HUES64 (cell line): ENCODE measurements around the gene AIFM1.
"Not testable (repeated sequence)": the region's sequence is repeated elsewhere in the genome, so short reads cannot be mapped to it uniquely, and the experiment has no call there.

Experiments used
- H3K27ac ChIP-seq: 2 replicates; pipeline ENCODE4 v1.7.0; 2013; ENCODE audit warnings: low read depth, low read length, inconsistent platforms
- H3K27me3 ChIP-seq: 2 replicates; pipeline ENCODE4 v1.6.1; 2013; ENCODE audit warnings: mild to moderate bottlenecking, low read length; ENCODE audit not compliant: insufficient read depth
- H3K36me3 ChIP-seq: 2 replicates; pipeline ENCODE4 v1.6.1; 2013; ENCODE audit warnings: mild to moderate bottlenecking, low read length; ENCODE audit not compliant: insufficient read depth
- H3K4me1 ChIP-seq: 2 replicates; pipeline ENCODE4 v1.6.1; 2013; ENCODE audit warnings: mild to moderate bottlenecking, low read length, moderate library complexity; ENCODE audit not compliant: insufficient read depth
- H3K4me3 ChIP-seq: 2 replicates; pipeline ENCODE4 v1.5.1; 2013; ENCODE audit warnings: mild to moderate bottlenecking, low read length, moderate library complexity
- H3K9ac ChIP-seq: 2 replicates; pipeline ENCODE4 v1.6.1; 2013; ENCODE audit warnings: mild to moderate bottlenecking, low read depth, low read length
- H3K9me3 ChIP-seq: 2 replicates; pipeline ENCODE4 v1.6.1; 2013; ENCODE audit warnings: low read depth, low read length; ENCODE audit not compliant: insufficient read depth
- WGBS: fragments of 150-250, 120-280 bp; methylation state at CpG from one replicate; pipeline ENCODE4 v1.1.7; 2013; ENCODE audit warnings: missing lambda C conversion rate; 5-methylcytosine and 5-hydroxymethylcytosine counted together

The AIFM1 gene

DNA sequence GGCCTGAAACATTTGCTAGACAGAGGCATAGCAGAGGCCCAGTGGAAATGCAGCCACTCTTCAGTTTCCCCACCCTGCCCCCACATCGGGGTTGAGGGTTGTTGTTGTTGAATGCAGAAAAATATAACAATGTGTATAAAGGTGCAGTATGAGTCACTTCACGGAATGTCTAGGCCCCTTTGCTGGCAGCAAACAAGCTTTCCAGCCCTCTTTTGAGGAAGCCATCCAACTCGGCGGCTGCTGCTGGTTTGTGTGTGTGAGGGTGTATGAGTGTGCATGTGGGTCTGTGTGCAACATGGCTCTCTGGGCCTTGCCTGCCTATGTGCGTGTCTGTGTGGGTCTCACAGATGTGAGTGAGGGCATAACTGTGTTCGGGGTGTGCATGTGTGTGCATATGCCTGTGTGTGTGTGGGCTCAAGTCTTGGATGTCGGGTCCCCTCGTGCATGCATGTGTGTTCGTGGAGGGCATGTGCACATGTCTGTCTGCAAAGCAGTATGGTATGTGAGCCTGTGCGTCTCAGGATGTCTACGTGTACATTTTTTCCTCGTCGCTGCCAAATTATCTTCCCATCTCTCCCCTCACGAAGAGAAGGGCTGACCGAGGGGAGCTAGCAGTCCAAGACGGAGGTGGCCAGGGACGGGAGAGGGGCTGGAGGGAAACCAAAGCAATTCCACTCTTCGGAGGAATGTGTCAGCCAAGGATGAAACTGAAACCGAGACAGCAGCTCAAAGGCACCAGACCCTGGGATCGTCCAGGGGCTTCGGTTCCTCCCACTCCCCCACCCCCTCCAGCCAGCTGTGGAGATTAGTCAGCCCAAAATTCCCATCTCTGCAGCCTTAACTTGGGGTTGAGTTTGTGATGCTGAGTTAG is 47.0 kb downstream of the AIFM1 start:
- Histone ChIP-seq H3K27ac (no peak overlapping the region), H3K4me3 (no peak overlapping the region), H3K9me3 (no peaks in the 10 kb centered on the region), H3K36me3 (no peaks in the 10 kb centered on the region), H3K4me1 (no peaks in the 10 kb centered on the region), H3K9ac (no peak overlapping the region), H3K27me3 (peaks cover 23% of the 10 kb centered on the region)
- 69% methylated on average over 18 of the region's 21 CpGs for WGBS

DNA sequence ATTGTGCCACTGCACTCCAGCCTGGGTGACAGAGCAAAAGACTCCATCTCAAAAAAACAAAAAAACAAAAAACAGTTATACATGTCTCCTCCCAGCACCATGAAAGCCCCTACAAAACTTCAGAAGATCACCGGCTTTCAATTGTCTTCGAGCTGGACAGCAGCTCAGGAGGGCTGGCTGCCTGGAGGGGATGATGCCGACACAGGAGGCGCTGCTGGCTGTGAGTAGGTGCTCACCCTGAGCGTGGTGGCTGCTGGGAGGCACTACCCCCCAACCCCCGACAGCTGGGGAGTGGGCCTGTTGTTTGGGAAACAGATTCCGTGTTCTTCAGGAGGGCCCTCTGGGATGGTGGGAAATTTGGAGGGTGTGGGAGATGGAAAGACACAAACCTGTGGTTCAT is 48.5 kb downstream of the AIFM1 start:
- Histone ChIP-seq H3K4me3 (no peak overlapping the region), H3K27me3 (peaks cover 27% of the 10 kb centered on the region), H3K9ac (no peak overlapping the region), H3K4me1 (no peaks in the 10 kb centered on the region), H3K27ac (no peak overlapping the region), H3K9me3 (no peaks in the 10 kb centered on the region), H3K36me3 (no peaks in the 10 kb centered on the region)
- 78% methylated on average over 7 of the region's 7 CpGs for WGBS

DNA sequence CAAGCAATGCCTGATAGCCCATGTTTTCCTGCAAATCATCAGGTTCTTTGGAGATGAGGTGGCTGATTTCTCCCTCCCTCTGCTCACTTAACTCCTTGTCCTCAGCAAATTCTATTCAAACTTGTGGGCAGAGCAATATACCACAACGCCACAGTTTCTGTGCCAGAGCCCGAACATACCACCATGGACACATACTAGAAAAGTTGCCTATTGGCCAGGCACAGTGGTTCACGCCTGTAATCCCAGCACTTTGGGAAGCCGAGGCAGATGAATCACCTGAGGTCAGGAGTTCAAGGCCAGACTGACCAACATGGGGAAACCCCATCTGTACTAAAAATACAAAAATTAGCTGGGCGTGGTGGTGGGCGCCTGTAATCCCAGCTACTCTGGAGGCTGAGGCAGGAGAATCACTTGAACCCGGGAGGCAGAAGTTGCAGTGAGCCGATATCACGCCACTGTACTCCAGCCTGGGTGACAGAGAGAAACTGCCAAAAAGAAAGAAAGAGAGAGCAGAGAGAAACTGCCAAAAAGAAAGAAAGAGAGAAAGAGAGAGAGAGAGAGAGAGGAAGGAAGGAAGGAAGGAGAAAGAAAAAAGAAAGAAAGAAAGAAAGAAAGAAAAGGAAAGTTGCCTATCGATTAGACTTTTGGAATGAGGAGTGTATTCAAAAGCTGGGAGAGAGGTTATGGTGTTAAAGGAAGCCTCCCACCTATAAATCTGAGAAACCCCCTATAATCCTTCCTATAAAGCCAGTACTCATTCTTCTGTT is 50.3 kb downstream of the AIFM1 start:
- not testable (repeated sequence) for H3K36me3 ChIP-seq, H3K9me3 ChIP-seq, H3K9ac ChIP-seq, H3K27ac ChIP-seq, H3K4me1 ChIP-seq, H3K4me3 ChIP-seq
- H3K27me3 ChIP-seq: peaks cover 35% of the 10 kb centered on the region
- WGBS: 90% methylated on average over 9 of the region's 10 CpGs

DNA sequence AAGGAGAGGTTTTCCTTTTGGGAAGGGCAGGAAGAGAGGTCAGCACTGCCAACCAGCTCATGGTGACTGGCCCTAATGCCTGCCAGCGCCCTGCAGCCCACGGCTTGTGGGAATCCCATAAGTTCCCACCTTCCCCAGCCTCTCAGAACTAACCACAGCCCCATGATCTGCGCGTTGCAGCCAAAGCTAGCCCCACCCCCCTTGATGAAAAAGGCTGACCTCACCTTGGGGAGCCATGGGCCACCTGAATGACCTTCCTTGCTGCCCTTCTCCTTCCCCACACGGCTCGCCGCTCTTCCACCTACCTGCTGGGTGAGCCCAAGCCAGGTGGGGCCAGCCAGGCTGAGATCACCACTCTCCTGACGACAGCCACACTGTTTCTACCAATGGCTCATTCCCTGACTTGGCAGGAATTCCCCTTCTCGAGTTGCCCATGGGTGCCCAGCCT is 51.5 kb downstream of the AIFM1 start:
- Histone ChIP-seq H3K9ac (no peak overlapping the region), H3K4me3 (no peak overlapping the region), H3K36me3 (no peaks in the 10 kb centered on the region), H3K27me3 (peaks cover 36% of the 10 kb centered on the region), H3K4me1 (0 out of 2 replicates have a peak, but pooled peaks cover 3% of the 10 kb centered on the region), H3K27ac (no peak overlapping the region), H3K9me3 (no peaks in the 10 kb centered on the region)
- WGBS: 77% methylated on average over 9 of the region's 9 CpGs

DNA sequence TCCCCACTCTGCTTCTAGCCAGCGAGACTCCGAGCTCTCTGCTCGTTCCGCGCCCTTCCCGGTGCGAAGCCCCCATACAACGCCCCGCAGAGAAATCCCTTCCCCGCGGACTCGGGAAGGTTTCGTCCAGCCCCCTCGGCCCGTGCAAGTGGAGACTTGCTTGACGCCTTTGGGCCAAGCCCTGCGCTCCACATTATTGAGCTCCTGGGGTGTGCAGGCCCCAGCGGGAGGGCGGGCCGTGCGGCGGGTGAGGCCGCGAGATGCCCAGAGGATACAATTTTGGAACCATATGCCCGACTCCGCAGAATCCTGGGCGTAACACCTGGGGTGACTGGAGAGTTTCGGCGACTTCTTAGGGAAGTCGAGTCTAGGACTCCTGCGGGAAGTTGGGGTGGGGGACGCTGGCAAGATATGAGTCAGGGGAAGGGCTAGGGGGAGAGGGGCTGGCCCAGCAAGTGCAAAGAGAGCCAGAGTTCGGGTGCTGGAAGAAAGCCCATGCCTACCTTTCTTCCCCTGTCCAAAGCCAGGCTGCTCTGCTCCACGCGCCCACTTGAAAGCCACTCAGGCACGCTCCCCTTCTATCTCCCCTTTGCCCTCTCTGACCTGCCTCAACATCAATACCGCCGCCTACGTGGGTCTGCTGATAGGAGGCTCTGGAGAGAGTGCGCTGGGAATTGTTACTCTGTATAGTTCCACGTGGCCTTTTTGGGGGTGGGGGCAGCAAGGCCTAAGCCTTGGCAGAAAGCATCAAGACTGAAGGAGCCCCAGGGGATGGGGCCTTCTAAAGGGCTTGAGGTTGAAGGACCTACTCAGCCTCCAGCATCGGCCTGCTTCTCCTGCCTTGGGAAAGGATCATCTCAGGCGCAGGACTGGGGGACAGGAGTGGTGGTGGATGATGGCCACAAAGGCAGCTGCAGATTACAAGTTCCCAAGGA is 54.2 kb downstream of the AIFM1 start:
- peak overlapping the region; percentile 45 for H3K4me3 ChIP-seq
- peaks cover 38% of the 10 kb centered on the region for H3K27me3 ChIP-seq
- 20% methylated on average over 43 of the region's 43 CpGs for WGBS
- peaks cover 6% of the 10 kb centered on the region; the same call in 1 of the 2 replicates for H3K4me1 ChIP-seq
- H3K27ac ChIP-seq: no peak overlapping the region
- no peaks in the 10 kb centered on the region for H3K9me3 ChIP-seq
- no peak overlapping the region for H3K9ac ChIP-seq
- no peaks in the 10 kb centered on the region for H3K36me3 ChIP-seq

DNA sequence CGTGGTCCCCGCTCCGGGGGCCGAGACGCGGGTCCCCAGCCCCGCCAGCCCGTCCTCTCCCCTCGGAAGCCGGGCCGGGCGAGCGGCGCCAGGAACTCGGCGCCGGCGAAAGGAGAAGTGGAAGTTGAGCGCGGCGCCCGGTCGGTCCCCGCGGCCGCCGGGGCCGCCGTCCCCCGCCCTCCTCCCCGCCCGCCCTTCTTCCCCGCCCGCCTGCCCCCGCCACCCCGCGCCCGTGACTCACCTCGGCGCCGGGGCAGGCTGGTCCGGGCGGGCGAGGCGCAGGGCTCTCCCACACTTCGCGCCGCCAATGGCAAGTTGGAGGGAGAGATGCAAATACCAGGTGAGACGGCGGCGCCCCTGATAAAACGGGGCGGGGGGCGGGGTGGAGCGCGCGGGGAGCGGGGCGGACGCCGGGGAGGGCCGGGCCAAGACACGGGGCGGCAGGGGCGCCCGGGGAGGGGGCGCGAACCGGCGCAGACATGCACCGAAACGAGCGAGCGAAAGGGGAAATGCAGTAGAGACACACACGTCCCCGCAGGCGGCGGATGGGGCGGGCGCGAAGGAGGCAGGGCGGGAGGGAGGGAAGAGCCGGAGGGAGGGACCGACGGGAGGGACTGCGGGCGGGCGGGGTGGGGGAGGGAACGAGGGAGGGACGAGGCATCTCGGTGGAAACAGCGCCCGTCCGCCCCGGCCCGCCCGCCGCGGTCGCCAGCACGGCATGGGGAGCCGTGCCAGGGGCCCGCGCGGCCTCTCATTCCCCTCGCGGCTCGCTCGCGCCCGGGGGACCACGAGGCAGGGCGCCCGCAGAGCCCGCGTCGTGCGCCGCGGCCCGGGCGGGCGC is 55.0 kb downstream of the AIFM1 start, which contains the start of gene ELF4:
TSS of gene ELF4 (minus strand) at position 119 of the 841 bp plus-strand sequence. CDS start 29,167 bp downstream, outside the sequence.
- H3K4me1 ChIP-seq: peaks cover 12% of the 10 kb centered on the region
- no peaks in the 10 kb centered on the region for H3K9me3 ChIP-seq
- WGBS: under 1% methylated on average over 66 of the region's 123 CpGs
- peak within 1 kb of the TSS; percentile 45 for H3K4me3 ChIP-seq
- H3K36me3 ChIP-seq: no peaks in the 10 kb centered on the region
- peaks cover 38% of the 10 kb centered on the region for H3K27me3 ChIP-seq
- no peak within 1 kb of the TSS for H3K27ac ChIP-seq
- H3K9ac ChIP-seq: no peak within 1 kb of the TSS

DNA sequence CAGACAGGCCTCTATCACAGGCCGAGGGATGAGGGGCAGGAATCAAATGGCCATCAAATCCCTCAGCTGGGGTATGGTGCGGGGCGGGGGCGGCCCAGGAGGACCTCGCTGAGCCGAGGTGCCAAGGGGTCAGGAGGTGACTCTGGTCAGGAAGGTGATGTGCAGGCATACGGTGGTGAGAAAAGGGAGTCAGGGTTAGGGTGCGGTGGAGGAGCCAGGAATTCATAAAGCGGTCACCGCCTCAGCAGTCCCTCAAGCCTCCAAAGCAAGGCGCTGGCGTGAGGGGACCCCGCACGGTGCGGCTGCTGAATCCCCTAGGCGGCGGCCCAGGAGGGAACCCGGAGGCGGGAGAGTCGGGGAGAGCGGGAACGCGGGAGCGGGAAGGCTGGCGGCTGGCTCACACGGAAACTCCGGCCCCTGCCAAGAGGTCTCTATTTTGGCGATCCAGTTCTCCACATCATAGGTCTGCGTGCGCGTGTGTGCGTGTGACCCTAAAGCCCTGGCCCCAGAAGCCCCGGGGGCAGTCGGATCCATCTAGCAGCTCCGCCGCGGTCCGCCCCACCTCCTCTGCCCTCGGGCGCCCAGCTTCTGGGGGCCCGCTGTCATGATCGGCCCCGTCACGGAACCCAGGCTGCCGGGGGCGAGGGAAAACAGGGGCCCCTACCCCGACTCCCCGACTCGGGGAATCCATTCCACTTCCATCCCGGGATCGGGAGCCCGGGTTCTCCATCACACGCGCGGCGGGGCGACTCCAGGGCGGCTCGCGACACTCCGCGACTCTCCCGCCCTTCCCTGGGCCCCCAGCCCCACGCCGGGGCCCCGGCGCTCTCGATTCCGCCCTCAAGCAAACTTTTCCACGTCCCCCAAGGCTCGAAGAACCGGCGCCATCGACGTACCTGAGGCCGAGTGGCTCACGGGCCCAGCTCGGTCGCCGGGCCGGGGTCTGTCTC is 55.9 kb downstream of the AIFM1 start:
- WGBS: 4% methylated on average over 81 of the region's 81 CpGs
- Histone ChIP-seq H3K4me3 (peak overlapping the region; percentile 44), H3K27ac (no peak overlapping the region), H3K4me1 (peaks cover 12% of the 10 kb centered on the region), H3K27me3 (peaks cover 38% of the 10 kb centered on the region), H3K36me3 (no peaks in the 10 kb centered on the region), H3K9me3 (no peaks in the 10 kb centered on the region), H3K9ac (no peak overlapping the region)

DNA sequence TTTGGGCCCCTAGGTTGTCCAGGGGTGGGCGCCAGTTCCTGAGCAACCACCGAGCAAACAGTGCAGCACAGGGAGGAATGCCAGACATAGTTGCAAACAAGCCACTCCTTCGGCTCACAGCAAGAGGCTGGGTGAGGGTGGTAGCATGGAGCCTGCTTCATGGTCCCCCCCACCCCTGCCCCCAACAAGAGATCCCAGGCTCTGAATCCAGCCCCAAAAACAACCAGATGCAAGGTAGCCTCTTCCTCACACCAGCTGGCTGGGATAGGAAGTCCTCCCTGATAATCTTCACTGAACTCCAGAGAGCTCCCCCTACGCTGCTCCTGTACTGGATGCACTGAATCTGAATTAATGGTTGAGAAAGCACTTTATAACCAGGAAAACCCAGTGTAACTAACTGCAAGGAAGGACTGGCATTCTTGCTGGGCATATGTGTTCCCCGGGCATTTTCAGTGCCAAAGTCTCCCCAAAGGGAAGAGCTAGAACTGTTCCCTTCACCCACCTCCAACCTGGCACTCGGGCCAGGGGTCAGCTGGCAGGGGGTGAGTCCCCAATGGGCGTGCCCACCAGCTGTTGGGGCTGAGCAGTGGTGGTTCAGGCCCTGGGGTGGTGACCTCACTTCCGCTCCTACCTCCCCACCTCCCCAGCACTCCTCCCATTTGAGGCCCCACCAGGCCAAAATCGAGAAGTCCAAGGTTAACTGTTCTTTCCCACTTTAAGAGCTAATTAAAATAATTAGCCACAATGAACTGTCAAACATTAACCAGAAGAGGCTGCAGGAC is 56.8 kb downstream of the AIFM1 start:
- H3K9me3 ChIP-seq: no peaks in the 10 kb centered on the region
- H3K27me3 ChIP-seq: peaks cover 38% of the 10 kb centered on the region
- 54% methylated on average over 6 of the region's 9 CpGs for WGBS
- H3K9ac ChIP-seq: no peak overlapping the region
- peak overlapping the region; percentile 44; the same call in 1 of the 2 replicates for H3K4me3 ChIP-seq
- H3K36me3 ChIP-seq: no peaks in the 10 kb centered on the region
- peaks cover 12% of the 10 kb centered on the region for H3K4me1 ChIP-seq
- no peak overlapping the region for H3K27ac ChIP-seq

DNA sequence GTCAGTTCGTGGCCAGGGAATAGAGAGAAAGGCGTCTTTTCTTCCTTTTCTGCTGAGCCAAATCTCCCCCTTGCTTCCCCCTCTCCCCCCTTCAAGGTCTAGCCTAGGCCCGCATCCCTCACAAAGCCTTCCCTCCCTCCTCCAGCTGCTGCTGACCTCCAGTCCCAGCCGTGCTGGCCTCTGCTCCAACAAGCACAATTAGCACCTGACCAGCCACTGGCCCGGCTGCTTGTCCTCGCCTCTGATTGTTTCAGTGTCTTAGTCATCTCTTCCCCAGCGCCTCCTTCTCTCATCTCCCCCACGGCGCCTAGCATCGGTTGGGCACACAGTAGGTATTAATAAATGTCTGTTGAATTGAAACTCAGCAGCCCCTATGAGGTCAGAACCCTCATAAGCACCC is 59.6 kb downstream of the AIFM1 start:
- Histone ChIP-seq H3K9me3 (no peaks in the 10 kb centered on the region), H3K27me3 (peaks cover 24% of the 10 kb centered on the region), H3K36me3 (no peaks in the 10 kb centered on the region), H3K4me1 (peaks cover 12% of the 10 kb centered on the region), H3K4me3 (no peak overlapping the region), H3K27ac (no peak overlapping the region), H3K9ac (no peak overlapping the region)
- 43% methylated on average over 6 of the region's 10 CpGs for WGBS
